DMS79 treated with DMSO at 0.1 percent for 48 hours (cell line): ENCODE measurements around the gene HRCT1.
"Not testable (repeated sequence)": the region's sequence is repeated elsewhere in the genome, so short reads cannot be mapped to it uniquely, and the experiment has no call there.

Source experiments
- DNase-seq: peaks from one replicate; lab custom pipeline; 2025; lab: John Stamatoyannopoulos, UW

Gene HRCT1

GRCh38 chr9:35896570-35896969 is 9.4 kb upstream of the HRCT1 start:
- no peak for DNase-seq

- not testable (repeated sequence) for DNase-seq
Measured at GRCh38 chr9:35897376-35898099, 8.5 kb upstream of the HRCT1 start.

- no peak for DNase-seq
Measured at GRCh38 chr9:35898337-35898736, 7.7 kb upstream of the HRCT1 start.

- no peak for DNase-seq
Measured at GRCh38 chr9:35899021-35899420, 7.0 kb upstream of the HRCT1 start.

- peak; percentile 70 for DNase-seq
Measured at GRCh38 chr9:35903049-35903448, 3.0 kb upstream of the HRCT1 start.

- DNase-seq: no peak
Measured at GRCh38 chr9:35904338-35904737, 1.7 kb upstream of the HRCT1 start.

- DNase-seq: no peak
Measured at GRCh38 chr9:35905051-35905781, 786 bp upstream of the HRCT1 start.

GRCh38 chr9:35906923-35907699 is 1.1 kb downstream of the HRCT1 start:
- DNase-seq: peak; percentile 91

- DNase-seq: peak; percentile 90
Measured at GRCh38 chr9:35907711-35908503, 1.9 kb downstream of the HRCT1 start.

- no peak for DNase-seq
Measured at GRCh38 chr9:35908504-35909125, 2.6 kb downstream of the HRCT1 start.

- DNase-seq: no peak
Measured at GRCh38 chr9:35909274-35909673, 3.3 kb downstream of the HRCT1 start, which contains the start of gene SPAAR. Gene SPAAR (plus strand): TSS chr9:35909490. CDS start chr9:35910464, 974 bp downstream.

GRCh38 chr9:35909687-35910612 is 3.9 kb downstream of the HRCT1 start:
- no peak for DNase-seq

- peak; percentile 25 for DNase-seq
Measured at GRCh38 chr9:35910613-35911359, 4.8 kb downstream of the HRCT1 start.

- no peak for DNase-seq
Measured at GRCh38 chr9:35911690-35912089, 5.7 kb downstream of the HRCT1 start.

GRCh38 chr9:35912791-35913400 is 6.9 kb downstream of the HRCT1 start:
- DNase-seq: no peak

- not testable (repeated sequence) for DNase-seq
Measured at GRCh38 chr9:35913429-35913828, 7.4 kb downstream of the HRCT1 start.

GRCh38 chr9:35914301-35914807 is 8.4 kb downstream of the HRCT1 start:
- no peak for DNase-seq

- DNase-seq: no peak
Measured at GRCh38 chr9:35915681-35916294, 9.8 kb downstream of the HRCT1 start.
